Measurements from ENCODE around the gene OGN. TPM values are rescaled to one million over a fixed set of nuclear protein-coding genes. Genes with fewer than 3 reads are reported as not detected.

Gene OGN
- total and polyA plus RNA-seq, 10 of the 15 experiments (the other 5 are each of a cell fraction or from before 2014, with no cell fraction given): 0.04 to 2.5 (median 0.15) TPM; not detected in 4

DNA sequence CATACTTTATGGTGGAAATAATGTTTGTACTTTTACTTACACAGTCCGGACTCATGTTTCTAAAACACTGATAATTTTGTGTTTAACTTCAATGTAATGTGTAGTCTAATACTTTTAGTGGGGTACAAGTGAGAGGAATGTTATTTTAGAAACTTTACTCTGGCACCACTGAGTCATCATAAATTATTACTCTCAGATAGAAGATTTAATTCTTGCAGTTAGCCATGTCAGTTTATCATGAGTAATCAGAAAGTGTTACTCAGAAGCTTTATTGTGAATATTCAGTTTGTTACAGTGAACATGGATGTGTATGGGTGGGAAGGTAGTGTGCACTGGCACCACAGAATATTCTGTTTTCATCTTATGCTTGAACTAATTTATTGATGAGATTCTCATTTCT, 20.0 kb downstream of the OGN start:
- Histone ChIP-seq H4K20me1 (ENCODE audit: control insufficient read depth, insufficient read depth) (no peaks in the 10 kb centered on the region), H3K79me2 (ENCODE audit: control insufficient read depth, insufficient read depth, low read length) (no peaks in the 10 kb centered on the region), H3K36me3 (ENCODE audit: control insufficient read depth in 2 of 2, insufficient read depth in 2 of 2, low read length in 1 of 2) (no peaks in the 10 kb centered on the region), H3K4me1 (ENCODE audit: control insufficient read depth, insufficient read depth, low read length) (no peaks in the 10 kb centered on the region), H3K4me2 (ENCODE audit: control insufficient read depth, insufficient read depth) (no peak overlapping the region), H2AFZ (ENCODE audit: control insufficient read depth, low read depth, low read length) (no peak overlapping the region), H3K4me3 (no peak overlapping the region), H3K9me3 (replicated peaks; ENCODE audit: control insufficient read depth, insufficient read depth, low read length) (no peaks in the 10 kb centered on the region), H3K27me3 (replicated peaks in 1 of 2; ENCODE audit: control insufficient read depth in 2 of 2, insufficient read depth in 2 of 2, low read length in 1 of 2) (no peaks in the 10 kb centered on the region), H3K9ac (ENCODE audit: control insufficient read depth, insufficient read depth, low read length) (no peak overlapping the region), H3K27ac (ENCODE audit: control insufficient read depth, insufficient read depth) (no peak overlapping the region)
- ChIA-PET RAD21 (ENCODE audit: unreplicated experiment) (no interaction called here), SMC1A (ENCODE audit: uncharacterized antibody, unreplicated experiment) (interaction anchor here (1.2 kb wide), 1 partner anchor 23 kb away, joined by 4 read pairs; no protein-coding TSS in a partner anchor), POLR2A (no interaction called here), CTCF (interaction anchor here (1.1 kb wide), 1 partner anchor 54 kb away, joined by 3 read pairs; no protein-coding TSS in a partner anchor)
- no peak for FAIRE-seq
- BruUV-seq (replicated peaks): no TSS peak
- intact Hi-C loops (cut with micrococcal nuclease; ENCODE audit: unreplicated experiment): no loop called here
- 100% methylated on average over 1 of the region's 1 CpG for WGBS (ENCODE audit: insufficient coverage, insufficient replicate concordance, low lambda C conversion rate, missing lambda C conversion rate)
- no peak for DNase-seq (ENCODE audit: low read depth, low spot score)
- TF ChIP-seq SIN3A (IDR thresholded peaks at IDR 0.05; ENCODE audit: low read depth, low read length): no peak
- no peak for TF ChIP-seq CREM (IDR thresholded peaks at IDR 0.05; ENCODE audit: low read depth)
- TF ChIP-seq STAT3 (IDR thresholded peaks at IDR 0.05; ENCODE audit: low read depth, low read length): no peak
- TF ChIP-seq DPF2 (IDR thresholded peaks at IDR 0.05): no peak
- TF ChIP-seq, protein P1, sequence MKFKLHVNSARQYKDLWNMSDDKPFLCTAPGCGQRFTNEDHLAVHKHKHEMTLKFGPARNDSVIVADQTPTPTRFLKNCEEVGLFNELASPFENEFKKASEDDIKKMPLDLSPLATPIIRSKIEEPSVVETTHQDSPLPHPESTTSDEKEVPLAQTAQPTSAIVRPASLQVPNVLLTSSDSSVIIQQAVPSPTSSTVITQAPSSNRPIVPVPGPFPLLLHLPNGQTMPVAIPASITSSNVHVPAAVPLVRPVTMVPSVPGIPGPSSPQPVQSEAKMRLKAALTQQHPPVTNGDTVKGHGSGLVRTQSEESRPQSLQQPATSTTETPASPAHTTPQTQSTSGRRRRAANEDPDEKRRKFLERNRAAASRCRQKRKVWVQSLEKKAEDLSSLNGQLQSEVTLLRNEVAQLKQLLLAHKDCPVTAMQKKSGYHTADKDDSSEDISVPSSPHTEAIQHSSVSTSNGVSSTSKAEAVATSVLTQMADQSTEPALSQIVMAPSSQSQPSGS (IDR thresholded peaks at IDR 0.05; ENCODE audit: low read length): no peak
- TF ChIP-seq, protein P2, sequence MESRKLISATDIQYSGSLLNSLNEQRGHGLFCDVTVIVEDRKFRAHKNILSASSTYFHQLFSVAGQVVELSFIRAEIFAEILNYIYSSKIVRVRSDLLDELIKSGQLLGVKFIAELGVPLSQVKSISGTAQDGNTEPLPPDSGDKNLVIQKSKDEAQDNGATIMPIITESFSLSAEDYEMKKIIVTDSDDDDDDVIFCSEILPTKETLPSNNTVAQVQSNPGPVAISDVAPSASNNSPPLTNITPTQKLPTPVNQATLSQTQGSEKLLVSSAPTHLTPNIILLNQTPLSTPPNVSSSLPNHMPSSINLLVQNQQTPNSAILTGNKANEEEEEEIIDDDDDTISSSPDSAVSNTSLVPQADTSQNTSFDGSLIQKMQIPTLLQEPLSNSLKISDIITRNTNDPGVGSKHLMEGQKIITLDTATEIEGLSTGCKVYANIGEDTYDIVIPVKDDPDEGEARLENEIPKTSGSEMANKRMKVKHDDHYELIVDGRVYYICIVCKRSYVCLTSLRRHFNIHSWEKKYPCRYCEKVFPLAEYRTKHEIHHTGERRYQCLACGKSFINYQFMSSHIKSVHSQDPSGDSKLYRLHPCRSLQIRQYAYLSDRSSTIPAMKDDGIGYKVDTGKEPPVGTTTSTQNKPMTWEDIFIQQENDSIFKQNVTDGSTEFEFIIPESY (IDR thresholded peaks at IDR 0.05): no peak
- no peak for TF ChIP-seq RAD21 (IDR thresholded peaks at IDR 0.05; ENCODE audit: insufficient read depth, low read depth, low read length)
- in situ Hi-C loops (cut with MboI): no loop called here
- no peak for ATAC-seq

All from GM12878 (cell line).